ENCODE measurements around the gene PTPRJ. TPM values are rescaled to one million over a fixed set of nuclear protein-coding genes. Genes with fewer than 3 reads are reported as not detected.

Gene PTPRJ
- total and polyA plus RNA-seq, 2 of the 13 experiments (the other 11 are each of a cell fraction or from before 2014, with no cell fraction given) = 1.0 to 1.2 TPM

DNA sequence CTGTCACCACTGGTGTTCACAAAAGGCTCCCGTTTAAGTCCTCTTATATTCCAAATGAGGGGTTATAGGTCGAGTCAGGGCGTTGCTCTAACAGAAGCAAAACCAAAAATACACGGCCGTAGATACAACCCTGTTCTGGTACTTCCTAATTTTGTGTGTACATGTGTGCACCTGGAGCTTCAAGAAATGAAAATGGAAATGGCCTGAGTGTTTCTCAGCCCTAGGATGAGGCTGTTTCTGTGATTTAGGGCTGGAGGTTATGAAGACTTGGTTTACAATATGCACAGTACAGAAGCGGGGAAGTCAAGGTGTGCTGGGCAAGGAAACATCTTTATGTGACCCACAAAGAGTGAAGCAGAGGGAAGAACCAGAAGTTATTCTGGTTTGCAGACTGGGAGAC is 125.8 kb downstream of the PTPRJ start:
- BruUV-seq (replicated peaks) = no TSS peak
- no peak for FAIRE-seq
- intact Hi-C loops (cut with micrococcal nuclease; ENCODE audit: unreplicated experiment) = loop anchor here (5.0 kb wide), 1 partner anchor 124 kb away; the partner anchor contains the start of gene PTPRJ

More for the DNA sequence above, 125.8 kb downstream of the PTPRJ start:
- in situ Hi-C loops (cut with HindIII; ENCODE audit: extremely low pct_ligation_motif_present, low pct_unique_long_range_greater_than_20kb) = no loop called here
- no peaks in the 10 kb centered on the region for H3K27me3 ChIP-seq (ENCODE audit: control insufficient read depth in 1 of 2, insufficient read depth in 2 of 2, low read length in 2 of 2)
- no peak overlapping the region for H3K9ac ChIP-seq (ENCODE audit: insufficient read depth, low read depth, low read length)
- H3K36me3 ChIP-seq (replicated peaks in 1 of 2; ENCODE audit: control insufficient read depth in 1 of 2, insufficient read depth in 2 of 2, low read length in 2 of 2) = no peaks in the 10 kb centered on the region
- TF ChIP-seq RARG (CRISPR knock-in tag; IDR thresholded peaks at IDR 0.05; ENCODE audit: low read depth) (no peak), ESRRA (CRISPR knock-in tag; IDR thresholded peaks at IDR 0.05; ENCODE audit: low read depth) (no peak), ZFX (CRISPR knock-in tag; IDR thresholded peaks at IDR 0.05; ENCODE audit: low read depth) (no peak), ZNF17 (CRISPR knock-in tag; IDR thresholded peaks at IDR 0.05) (no peak), ELF1 (CRISPR knock-in tag; IDR thresholded peaks at IDR 0.05) (no peak), ZNF816 (CRISPR knock-in tag; IDR thresholded peaks at IDR 0.05; ENCODE audit: borderline replicate concordance) (no peak), NPAS2 (CRISPR knock-in tag; IDR thresholded peaks at IDR 0.05; ENCODE audit: borderline replicate concordance) (no peak), ZNF282 (IDR thresholded peaks at IDR 0.05; ENCODE audit: partially characterized antibody) (no peak), FOXC1 (CRISPR knock-in tag; IDR thresholded peaks at IDR 0.05; ENCODE audit: borderline replicate concordance) (no peak)
- TF ChIP-seq, protein P1, sequence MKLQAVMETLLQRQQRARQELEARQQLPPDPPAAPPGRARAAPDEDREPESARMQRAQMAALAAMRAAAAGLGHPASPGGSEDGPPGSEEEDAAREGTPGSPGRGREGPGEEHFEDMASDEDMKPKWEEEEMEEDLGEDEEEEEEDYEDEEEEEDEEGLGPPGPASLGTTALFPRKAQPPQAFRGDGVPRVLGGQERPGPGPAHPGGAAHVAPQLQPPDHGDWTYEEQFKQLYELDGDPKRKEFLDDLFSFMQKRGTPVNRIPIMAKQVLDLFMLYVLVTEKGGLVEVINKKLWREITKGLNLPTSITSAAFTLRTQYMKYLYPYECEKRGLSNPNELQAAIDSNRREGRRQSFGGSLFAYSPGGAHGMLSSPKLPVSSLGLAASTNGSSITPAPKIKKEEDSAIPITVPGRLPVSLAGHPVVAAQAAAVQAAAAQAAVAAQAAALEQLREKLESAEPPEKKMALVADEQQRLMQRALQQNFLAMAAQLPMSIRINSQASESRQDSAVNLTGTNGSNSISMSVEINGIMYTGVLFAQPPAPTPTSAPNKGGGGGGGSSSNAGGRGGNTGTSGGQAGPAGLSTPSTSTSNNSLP (IDR thresholded peaks at IDR 0.05; ENCODE audit: low read depth, low read length) = no peak
- TF ChIP-seq, protein P2, sequence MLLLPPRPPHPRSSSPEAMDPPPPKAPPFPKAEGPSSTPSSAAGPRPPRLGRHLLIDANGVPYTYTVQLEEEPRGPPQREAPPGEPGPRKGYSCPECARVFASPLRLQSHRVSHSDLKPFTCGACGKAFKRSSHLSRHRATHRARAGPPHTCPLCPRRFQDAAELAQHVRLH (CRISPR knock-in tag; IDR thresholded peaks at IDR 0.05; ENCODE audit: borderline replicate concordance, low read depth) = no peak
- H4K20me1 ChIP-seq (ENCODE audit: insufficient read depth, low read length) = no peaks in the 10 kb centered on the region
- no peak overlapping the region for H3K4me2 ChIP-seq (ENCODE audit: low read depth, low read length)
- H3K4me3 ChIP-seq (replicated peaks in 1 of 3; ENCODE audit: insufficient read depth in 1 of 3, low read depth in 2 of 3, low read length in 3 of 3) = no peak overlapping the region
- WGBS (ENCODE audit: low lambda C conversion rate) = 61% methylated on average over 6 of the region's 6 CpGs
- H3K27ac ChIP-seq (ENCODE audit: extremely low read length, insufficient read depth, low read length) = no peak overlapping the region
- no peak for ATAC-seq
- H3K4me1 ChIP-seq (ENCODE audit: insufficient read depth, low read length) = peaks cover 47% of the 10 kb centered on the region
- no peak for DNase-seq (ENCODE audit: low spot score)
- POLR2A ChIA-PET = no interaction called here
- no peaks in the 10 kb centered on the region for H3K79me2 ChIP-seq (ENCODE audit: insufficient read depth, low read length)
- no peaks in the 10 kb centered on the region for H3K9me3 ChIP-seq (ENCODE audit: low read length)
- no peak overlapping the region for H2AFZ ChIP-seq (ENCODE audit: low read length)
- CTCF ChIA-PET (ENCODE audit: low intra/inter-chr PET ratio, low total read pairs) = no interaction called here
